HG03460 (cell line): Measurements from ENCODE around the gene FOXO1.

ENCODE experiments used
- ATAC-seq: cut with Tn5 transposase; IDR thresholded peaks from one replicate; pipeline ENCODE4 v1.9.1; 2021; ENCODE audit not compliant: unreplicated experiment

The FOXO1 gene

GRCh38 chr13:40515702-40516101 is 150.7 kb downstream of the FOXO1 start:
- no peak for ATAC-seq

DNA sequence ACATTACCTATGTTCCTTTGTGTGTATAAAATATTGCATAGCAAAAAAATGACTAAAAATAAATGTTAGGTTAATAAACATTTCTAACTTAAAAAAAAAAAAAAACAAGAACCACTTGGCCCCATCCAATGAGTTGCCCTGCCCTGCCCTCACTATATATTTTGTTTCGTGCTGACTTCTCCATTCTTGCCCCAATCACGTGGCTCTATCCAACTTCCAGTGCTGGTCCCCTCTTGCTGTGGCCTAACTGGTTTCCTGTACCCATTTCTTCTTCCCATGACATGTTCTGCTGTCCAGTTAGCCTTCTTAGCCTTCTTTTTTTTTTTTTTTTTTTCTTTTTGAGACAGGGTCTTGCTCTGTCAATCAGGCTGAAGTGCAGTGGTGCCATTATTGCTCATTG is 151.6 kb downstream of the FOXO1 start:
- ATAC-seq = no peak

DNA sequence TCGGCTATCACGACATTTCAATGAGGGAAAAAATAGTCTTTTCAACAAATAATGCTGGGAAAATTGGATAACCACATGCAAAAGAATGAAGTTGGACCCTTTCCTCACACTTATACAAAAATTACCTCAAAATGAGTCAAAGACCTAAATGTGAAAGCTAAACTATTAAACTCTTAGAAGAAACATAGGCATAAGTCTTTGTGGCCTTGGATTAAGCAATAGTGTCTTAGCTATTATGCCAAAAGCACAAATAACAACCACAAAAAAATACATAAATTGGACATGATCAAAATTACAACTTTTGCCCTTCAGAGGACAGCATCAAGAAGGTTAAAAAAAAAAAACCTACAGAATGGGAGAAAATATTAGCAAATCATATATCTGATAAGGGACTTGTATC is 156.6 kb downstream of the FOXO1 start:
- ATAC-seq = no peak

DNA sequence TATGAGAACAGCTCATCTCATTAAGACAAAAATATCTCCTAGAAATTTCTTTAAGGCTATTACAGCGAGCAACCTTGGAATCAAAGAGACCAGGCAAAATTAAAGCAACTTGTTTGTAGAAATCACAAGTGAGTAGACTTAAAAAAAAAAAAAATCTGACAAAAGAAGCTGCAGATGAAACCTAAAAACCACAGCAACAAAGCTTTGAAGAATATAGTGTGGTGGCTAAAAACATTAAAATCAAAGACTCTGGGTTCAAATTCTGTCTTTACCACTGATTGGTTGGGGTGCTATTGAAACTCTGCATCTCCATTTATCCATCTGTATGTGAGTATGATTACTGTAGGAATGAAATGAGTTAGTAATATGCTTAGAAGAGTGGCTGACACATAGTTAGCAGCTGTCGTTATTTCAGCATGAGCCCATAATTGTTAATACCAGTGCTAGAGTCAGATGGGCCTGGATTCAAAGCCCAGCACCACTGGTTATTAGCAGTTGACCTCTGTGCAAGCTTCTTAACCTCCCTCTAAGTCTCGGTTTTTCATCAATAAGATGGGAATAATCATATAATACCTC is 157.6 kb downstream of the FOXO1 start:
- ATAC-seq = no peak

DNA sequence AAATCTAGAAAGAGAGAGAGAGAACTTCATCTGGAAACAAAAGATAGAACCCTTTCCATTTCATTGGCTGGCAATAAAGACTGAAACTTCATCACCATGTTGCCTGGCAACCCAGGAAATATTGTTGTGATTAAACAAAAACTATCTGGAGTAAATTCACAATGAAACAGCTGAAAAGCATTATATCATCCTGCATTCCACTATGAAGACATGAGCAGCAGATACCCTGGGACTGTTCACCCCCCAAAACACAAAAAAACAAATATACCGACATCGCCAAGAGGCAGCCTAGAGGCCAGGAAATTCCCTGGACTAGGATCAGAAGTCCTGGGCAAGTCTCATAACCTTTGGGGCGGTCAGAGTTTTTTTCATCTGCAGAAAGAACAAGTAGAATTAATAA is 158.3 kb downstream of the FOXO1 start:
- ATAC-seq = no peak

DNA sequence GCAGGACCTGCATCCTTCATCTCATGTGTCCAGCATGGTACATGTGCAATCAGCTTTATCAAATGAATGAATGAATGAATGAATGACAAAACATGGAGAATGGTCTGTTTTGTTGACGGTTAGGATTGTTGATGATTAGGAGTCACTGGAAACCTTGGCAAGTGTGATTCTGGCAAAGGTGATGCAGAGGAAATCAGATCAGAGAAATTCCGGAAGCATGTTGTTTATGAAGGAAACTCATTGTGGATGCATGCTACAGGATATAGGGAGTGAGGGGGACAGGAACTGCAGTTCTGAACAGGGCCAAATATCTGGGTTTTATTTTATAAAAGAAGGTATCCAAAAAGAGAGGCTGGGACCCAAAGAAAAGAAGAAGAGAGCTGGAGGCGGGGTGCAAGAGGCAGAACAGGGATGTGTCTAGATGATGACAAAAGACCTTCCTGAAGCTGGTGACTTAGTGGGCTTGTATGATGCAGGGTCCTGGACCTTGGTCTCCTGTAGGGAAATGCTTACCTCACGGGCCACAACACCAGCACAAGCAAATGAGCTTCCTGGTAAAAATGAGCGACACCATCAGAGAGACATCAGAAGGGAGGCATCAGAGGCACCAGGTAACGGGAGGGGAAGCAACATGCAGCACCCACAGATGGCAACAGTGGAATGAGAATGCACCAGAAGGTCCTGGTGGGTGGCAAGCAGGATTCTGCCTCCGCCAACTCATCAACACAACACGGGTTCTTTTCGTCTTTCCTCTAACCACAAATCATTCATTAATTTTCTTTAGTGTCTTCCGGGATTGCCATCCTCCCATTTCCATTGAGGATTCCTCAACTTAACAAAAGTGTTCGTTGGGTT is 159.6 kb downstream of the FOXO1 start:
- ATAC-seq = no peak
